Endothelial cell of umbilical vein (primary cell): ENCODE data around the gene SOX12. TPM values are rescaled to one million over a fixed set of nuclear protein-coding genes. Genes with fewer than 3 reads are reported as not detected.

Source experiments
- BruUV-seq: library from RNA; stranded (reverse); fragments of 400-500 nt; replicated peaks from 2 replicates; lab custom pipeline; 2021; lab: Mats Ljungman, UMichigan
- CTCF ChIA-PET: fragments of 300-600, 350-600 bp; sonication (Branson Sonifier 250); formaldehyde crosslinking; loops from one replicate; lab custom pipeline; 2021; ENCODE audit warnings: antibody characterized with exemption, inconsistent platforms; lab: Charles Lee
- POLR2A ChIA-PET: fragments of 300-600, 350-600 bp; sonication (Branson Sonifier 250); formaldehyde crosslinking; loops from one replicate; lab custom pipeline; 2021; ENCODE audit warnings: antibody characterized with exemption, inconsistent platforms; lab: Charles Lee
- DNase-seq: peaks from one replicate; pipeline ENCODE4 v3.0.0-alpha.2; 2011; ENCODE audit warnings: low read depth, low spot score
- FAIRE-seq: peaks from 2 replicates; lab custom pipeline; 2011; peaks lifted over from hg19 to GRCh38; lab: Jason Lieb, UNC
- H2AFZ ChIP-seq: 2 replicates; pipeline ENCODE4 v1.6.0; 2012; ENCODE audit warnings: low read depth, low read length, control low read depth, inconsistent platforms
- H3K27ac ChIP-seq: 2 replicates; pipeline ENCODE4 v1.5.1; 2011; ENCODE audit warnings: low read depth, mild to moderate bottlenecking, control low read depth, low read length, moderate library complexity; ENCODE audit not compliant: insufficient read depth
- H3K27me3 ChIP-seq, 2 experiments: 2 replicates each; pipeline versions ENCODE4 v1.6.0 to v1.6.1; 2011; ENCODE audit warnings: low read length in 2 of 2, mixed read lengths in 1 of 2; ENCODE audit not compliant: control insufficient read depth in 2 of 2, insufficient read depth in 2 of 2
- H3K36me3 ChIP-seq, 2 experiments: 2 replicates in 1 of 2; 3 replicates in 1 of 2; pipeline ENCODE4 v1.5.1; 2011; ENCODE audit warnings: low read length in 2 of 2, mild to moderate bottlenecking in 1 of 2, moderate library complexity in 1 of 2; ENCODE audit not compliant: control insufficient read depth in 2 of 2, insufficient read depth in 2 of 2; ENCODE audit errors: extremely low read depth in 1 of 2
- H3K4me1 ChIP-seq: 3 replicates; pipeline ENCODE4 v1.5.1; 2011; ENCODE audit warnings: mild to moderate bottlenecking, low read length; ENCODE audit not compliant: control insufficient read depth, insufficient read depth; ENCODE audit errors: extremely low read depth
- H3K4me2 ChIP-seq: 2 replicates; pipeline ENCODE4 v1.6.1; 2011; ENCODE audit warnings: low read length, control low read depth, mixed read lengths; ENCODE audit not compliant: insufficient read depth
- H3K4me3 ChIP-seq, 3 experiments: fragments of 200-600 bp in 1 of 3; sonication (generic), shearing (Covaris generic) in 1 of 3; replicated peaks in 1 of 3; 2 replicates each; pipeline ENCODE4 v1.5.1; 2011 to 2016; ENCODE audit warnings: control low read depth in 3 of 3, low read length in 3 of 3, mild to moderate bottlenecking in 2 of 3, inconsistent platforms in 1 of 3, low read depth in 1 of 3, moderate library complexity in 1 of 3; ENCODE audit not compliant: insufficient read depth in 1 of 3
- H3K79me2 ChIP-seq: 2 replicates; pipeline ENCODE4 v1.6.0; 2012; ENCODE audit warnings: low read length, inconsistent platforms; ENCODE audit not compliant: control insufficient read depth, insufficient read depth
- H3K9ac ChIP-seq: replicated peaks from 2 replicates; pipeline ENCODE3; 2011; ENCODE audit warnings: low read length, control low read depth; ENCODE audit not compliant: insufficient read depth; ENCODE audit errors: extremely low read depth
- H3K9me1 ChIP-seq: replicated peaks from 3 replicates; pipeline ENCODE4 v1.6.0; 2011; ENCODE audit warnings: mild to moderate bottlenecking, low read length; ENCODE audit not compliant: control insufficient read depth, insufficient read depth; ENCODE audit errors: extremely low read depth
- H3K9me3 ChIP-seq: replicated peaks from 2 replicates; pipeline ENCODE4 v1.5.1; 2012; ENCODE audit warnings: low read length, inconsistent platforms; ENCODE audit not compliant: control insufficient read depth, insufficient read depth
- H4K20me1 ChIP-seq: replicated peaks from 2 replicates; pipeline ENCODE3; 2011; ENCODE audit warnings: mild to moderate bottlenecking, low read length; ENCODE audit not compliant: control insufficient read depth, insufficient read depth; ENCODE audit errors: extremely low read depth
- EZH2 ChIP-seq: IDR thresholded peaks from 2 replicates; pipeline ENCODE4 v1.6.1; 2012; ENCODE audit warnings: borderline replicate concordance, low read depth, mild to moderate bottlenecking, moderate library complexity, low read length, inconsistent platforms; ENCODE audit not compliant: severe bottlenecking
- FOS ChIP-seq: IDR thresholded peaks from 2 replicates; pipeline ENCODE4 v1.6.1; 2011; ENCODE audit warnings: mild to moderate bottlenecking, low read length, moderate library complexity, borderline replicate concordance; ENCODE audit not compliant: insufficient read depth
- GATA2 ChIP-seq: IDR thresholded peaks from 2 replicates; pipeline ENCODE4 v1.7.0; 2011; ENCODE audit warnings: low read depth, mild to moderate bottlenecking, moderate library complexity, mixed read lengths, low read length; ENCODE audit not compliant: insufficient read length, insufficient read depth
- JUN ChIP-seq: IDR thresholded peaks from 2 replicates; pipeline ENCODE4 v1.6.1; 2011; ENCODE audit warnings: borderline replicate concordance, low read depth; ENCODE audit not compliant: insufficient read length, insufficient read depth
- MYC ChIP-seq: IDR thresholded peaks from one replicate; pipeline ENCODE4 v1.6.1; 2011; ENCODE audit warnings: mild to moderate bottlenecking, low read depth, low read length
- POLR2A ChIP-seq: IDR thresholded peaks from 2 replicates; pipeline ENCODE4 v1.6.1; 2012; ENCODE audit warnings: low read depth, mild to moderate bottlenecking, control low read depth, low read length
- POLR2AphosphoS5 ChIP-seq: IDR thresholded peaks from 2 replicates; pipeline ENCODE4 v1.6.1; 2012; ENCODE audit warnings: low read depth, mild to moderate bottlenecking, control low read depth, low read length, moderate library complexity; ENCODE audit not compliant: insufficient read depth
- dilution Hi-C: fragments of 300-500 bp; cut with MboI; formaldehyde crosslinking; loops from one replicate; pipeline ENCODE4 v1.15.0; 2019; ENCODE audit warnings: low sequenced_read_pairs; ENCODE audit not compliant: extremely low pct_ligation_motif_present
- intact Hi-C: fragments of 100-400 bp; cut with micrococcal nuclease; formaldehyde crosslinking; loops from one replicate; pipeline ENCODE4 v1.10.0; 2022
- polyA plus RNA-seq, 4 experiments: library from polyadenylated mRNA; depleted of rRNA in 3 of 4; stranded (reverse) in 3 of 4; unstranded in 1 of 4; fragments of >200 nt; gene quantifications; 2 replicates each; pipeline versions ENCODE4 v1.2.1 to v1.2.3, GENCODE V29; 2011 to 2012; ENCODE audit warnings: missing spikeins in 1 of 4
- total RNA-seq: library from RNA; stranded (reverse); gene quantifications from 2 replicates; pipeline ENCODE4 v1.2.3, GENCODE V29; 2021
- TF ChIP-seq, protein P1 (sequence below): IDR thresholded peaks from 2 replicates; pipeline ENCODE4 v1.6.1; 2011; ENCODE audit not compliant: insufficient read depth, insufficient read length
- TF ChIP-seq, protein P2 (sequence below), 2 donors: IDR thresholded peaks; 1 replicate in 1 of 2; 2 replicates in 1 of 2; pipeline ENCODE4 v1.5.1; 2011; ENCODE audit warnings: low read length in 2 of 2, mild to moderate bottlenecking in 2 of 2, moderate library complexity in 2 of 2, control low read depth in 1 of 2, inconsistent platforms in 1 of 2, low read depth in 1 of 2; ENCODE audit not compliant: insufficient read depth in 1 of 2; ENCODE audit errors: extremely low read depth in 1 of 2

Gene SOX12
- total and polyA plus RNA-seq, 2 donors (not counting 3 experiments of a cell fraction or from before 2014, with no cell fraction given), result 6.2 to 37.7 TPM

DNA sequence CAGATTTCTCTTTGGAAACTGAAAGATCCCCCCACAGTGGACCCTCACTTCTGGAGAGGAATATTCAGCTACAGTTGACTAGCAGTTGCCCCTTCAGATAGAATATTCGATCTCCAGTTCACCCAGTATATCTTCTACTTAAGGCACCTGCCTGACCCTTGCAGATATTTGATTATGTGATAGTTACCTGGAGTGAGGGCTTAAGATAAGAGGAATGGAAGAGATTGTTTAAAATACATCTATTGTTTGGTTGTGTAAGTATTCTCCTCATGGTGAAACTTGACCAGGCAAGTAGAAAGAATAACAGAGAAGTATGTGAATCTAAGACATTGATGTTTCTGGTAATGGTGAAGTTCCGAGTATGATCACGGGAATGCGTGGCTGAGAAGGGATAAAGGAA lies 29.5 kb upstream of the SOX12 start:
- DNase-seq (no peak), FAIRE-seq (no peak)
- peaks cover 36% of the 10 kb centered on the region for H3K79me2 ChIP-seq
- H3K9ac ChIP-seq, result no peak overlapping the region
- peaks cover 5% of the 10 kb centered on the region for H4K20me1 ChIP-seq
- no peak overlapping the region for H3K4me2 ChIP-seq
- ChIA-PET CTCF (interaction anchor here (6.2 kb wide), 1 partner anchor 29 kb away, joined by 39 read pairs; the partner anchor contains the start of gene SOX12), POLR2A (no interaction called here)
- no peak overlapping the region for H2AFZ ChIP-seq
- H3K9me3 ChIP-seq, result no peaks in the 10 kb centered on the region
- TF ChIP-seq GATA2 (no peak), POLR2A (no peak), FOS (no peak), JUN (no peak), MYC (no peak), EZH2 (no peak), POLR2AphosphoS5 (no peak)
- TF ChIP-seq, protein P1, sequence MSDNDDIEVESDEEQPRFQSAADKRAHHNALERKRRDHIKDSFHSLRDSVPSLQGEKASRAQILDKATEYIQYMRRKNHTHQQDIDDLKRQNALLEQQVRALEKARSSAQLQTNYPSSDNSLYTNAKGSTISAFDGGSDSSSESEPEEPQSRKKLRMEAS, result no peak
- TF ChIP-seq, protein P2, sequence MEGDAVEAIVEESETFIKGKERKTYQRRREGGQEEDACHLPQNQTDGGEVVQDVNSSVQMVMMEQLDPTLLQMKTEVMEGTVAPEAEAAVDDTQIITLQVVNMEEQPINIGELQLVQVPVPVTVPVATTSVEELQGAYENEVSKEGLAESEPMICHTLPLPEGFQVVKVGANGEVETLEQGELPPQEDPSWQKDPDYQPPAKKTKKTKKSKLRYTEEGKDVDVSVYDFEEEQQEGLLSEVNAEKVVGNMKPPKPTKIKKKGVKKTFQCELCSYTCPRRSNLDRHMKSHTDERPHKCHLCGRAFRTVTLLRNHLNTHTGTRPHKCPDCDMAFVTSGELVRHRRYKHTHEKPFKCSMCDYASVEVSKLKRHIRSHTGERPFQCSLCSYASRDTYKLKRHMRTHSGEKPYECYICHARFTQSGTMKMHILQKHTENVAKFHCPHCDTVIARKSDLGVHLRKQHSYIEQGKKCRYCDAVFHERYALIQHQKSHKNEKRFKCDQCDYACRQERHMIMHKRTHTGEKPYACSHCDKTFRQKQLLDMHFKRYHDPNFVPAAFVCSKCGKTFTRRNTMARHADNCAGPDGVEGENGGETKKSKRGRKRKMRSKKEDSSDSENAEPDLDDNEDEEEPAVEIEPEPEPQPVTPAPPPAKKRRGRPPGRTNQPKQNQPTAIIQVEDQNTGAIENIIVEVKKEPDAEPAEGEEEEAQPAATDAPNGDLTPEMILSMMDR (IDR thresholded peaks at IDR 0.05; ENCODE audit: extremely low read depth in 1 of 2, insufficient read depth in 1 of 2, low read depth in 1 of 2, low read length in 2 of 2), result no peak
- no TSS peak for BruUV-seq
- no peak overlapping the region for H3K4me3 ChIP-seq
- H3K27ac ChIP-seq, result no peak overlapping the region
- H3K27me3 ChIP-seq, result no peaks in the 10 kb centered on the region
- intact Hi-C loops (no loop called here), dilution Hi-C loops (no loop called here)
- peaks cover 40% of the 10 kb centered on the region for H3K4me1 ChIP-seq
- no peaks in the 10 kb centered on the region for H3K9me1 ChIP-seq
- no peaks in the 10 kb centered on the region for H3K36me3 ChIP-seq
